Kidney epithelial cell (primary cell): ENCODE data around the gene ROM1. TPM values are rescaled to one million over a fixed set of nuclear protein-coding genes. Genes with fewer than 3 reads are reported as not detected.
"Not testable (repeated sequence)": the region's sequence is repeated elsewhere in the genome, so short reads cannot be mapped to it uniquely, and the experiment has no call there.

Experiments
- DNase-seq: peaks from one replicate; pipeline ENCODE4 v3.0.0-alpha.2; 2010; ENCODE audit warnings: low read depth
- H3K27me3 ChIP-seq: 2 replicates; pipeline ENCODE4 v1.6.0; 2011; ENCODE audit warnings: low read length; ENCODE audit not compliant: control insufficient read depth, insufficient read depth
- H3K36me3 ChIP-seq: 2 replicates; pipeline ENCODE4 v1.5.1; 2011; ENCODE audit warnings: low read length; ENCODE audit not compliant: control insufficient read depth, insufficient read depth
- H3K4me3 ChIP-seq: 2 replicates; pipeline ENCODE4 v1.5.1; 2011; ENCODE audit warnings: low read depth, mild to moderate bottlenecking, control low read depth, low read length
- CTCF ChIP-seq: IDR thresholded peaks from 2 replicates; pipeline ENCODE4 v1.5.1; 2011; ENCODE audit warnings: mild to moderate bottlenecking, moderate library complexity, low read length, control low read depth, inconsistent platforms; ENCODE audit not compliant: insufficient read depth, poor library complexity, severe bottlenecking
- total RNA-seq: library from RNA; depleted of rRNA; stranded (reverse); fragments of >200 nt; gene quantifications from 2 replicates; pipeline ENCODE4 v1.2.3, GENCODE V29; 2015

Gene ROM1
- total RNA-seq, 1 donor from 2014 or later: 1.4 TPM

- Histone ChIP-seq H3K27me3 (no peaks in the 10 kb centered on the region), H3K36me3 (peaks cover 5% of the 10 kb centered on the region), H3K4me3 (no peak overlapping the region)
- no peak for TF ChIP-seq CTCF
- DNase-seq: no peak
These were observed 37.2 kb upstream of the ROM1 start for GRCh38 chr11:62575837-62576236.

DNA sequence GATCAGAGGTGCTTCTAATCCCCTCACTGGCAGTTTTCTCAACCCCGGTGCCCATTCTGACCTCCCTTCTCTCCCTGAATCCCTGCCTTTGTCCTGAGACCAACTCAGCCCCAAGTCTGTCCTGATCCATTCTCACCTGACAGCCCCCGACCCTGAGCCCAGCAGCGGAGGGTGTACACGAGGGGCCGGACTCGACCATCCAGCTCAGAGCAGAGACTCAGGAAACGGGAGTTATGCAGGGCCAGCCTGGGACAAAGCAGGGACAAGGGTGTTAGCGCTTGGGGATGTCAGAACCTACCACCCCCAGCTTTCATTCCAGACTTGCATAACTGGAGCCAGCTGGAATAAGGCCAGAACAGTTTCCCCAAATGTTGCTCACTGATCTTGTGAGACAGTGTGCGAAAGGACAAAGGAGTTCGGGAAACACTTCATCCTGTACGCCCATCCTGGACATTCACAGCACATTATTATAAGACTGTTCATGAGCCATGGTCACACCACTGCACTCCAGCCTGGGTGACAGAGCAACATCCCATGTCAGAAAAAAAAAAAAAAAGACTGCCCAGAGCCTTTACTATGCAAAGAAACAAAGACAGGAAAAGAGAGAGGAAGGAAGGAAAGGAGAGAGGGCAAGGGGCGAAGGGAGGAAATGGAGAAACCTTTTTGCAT lies 35.9 kb upstream of the ROM1 start:
- no peak for DNase-seq
- Histone ChIP-seq H3K27me3 (no peaks in the 10 kb centered on the region), H3K4me3 (no peak overlapping the region), H3K36me3 (peaks cover 1% of the 10 kb centered on the region)
- TF ChIP-seq CTCF: no peak

DNA sequence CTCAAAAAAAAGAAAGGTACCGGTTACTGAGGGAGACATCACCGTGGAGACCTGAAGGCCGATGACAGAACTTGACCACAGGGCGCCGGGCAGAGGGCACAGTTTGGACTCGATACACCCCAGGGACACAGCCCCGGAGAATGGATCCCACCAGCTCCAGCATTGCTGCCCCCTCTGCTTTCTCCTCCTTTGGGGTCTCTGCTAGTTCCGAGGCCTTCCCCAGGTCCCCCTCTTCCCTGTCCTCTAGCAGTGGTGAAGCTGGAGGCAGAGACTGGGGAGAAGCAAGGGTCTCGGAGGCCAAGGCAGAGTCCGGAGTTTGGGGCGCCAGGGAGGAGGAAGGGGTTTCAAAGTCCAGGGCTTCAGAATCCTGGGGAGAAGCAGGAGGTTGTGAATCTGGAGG lies 34.5 kb upstream of the ROM1 start:
- Histone ChIP-seq H3K27me3 (no peaks in the 10 kb centered on the region), H3K4me3 (no peak overlapping the region), H3K36me3 (peaks cover 1% of the 10 kb centered on the region)
- no peak for DNase-seq
- no peak for TF ChIP-seq CTCF

GRCh38 chr11:62579252-62579651 lies 33.8 kb upstream of the ROM1 start:
- DNase-seq: no peak
- Histone ChIP-seq H3K27me3 (no peaks in the 10 kb centered on the region), H3K36me3 (peaks cover 1% of the 10 kb centered on the region), H3K4me3 (no peak overlapping the region)
- TF ChIP-seq CTCF: no peak

DNA sequence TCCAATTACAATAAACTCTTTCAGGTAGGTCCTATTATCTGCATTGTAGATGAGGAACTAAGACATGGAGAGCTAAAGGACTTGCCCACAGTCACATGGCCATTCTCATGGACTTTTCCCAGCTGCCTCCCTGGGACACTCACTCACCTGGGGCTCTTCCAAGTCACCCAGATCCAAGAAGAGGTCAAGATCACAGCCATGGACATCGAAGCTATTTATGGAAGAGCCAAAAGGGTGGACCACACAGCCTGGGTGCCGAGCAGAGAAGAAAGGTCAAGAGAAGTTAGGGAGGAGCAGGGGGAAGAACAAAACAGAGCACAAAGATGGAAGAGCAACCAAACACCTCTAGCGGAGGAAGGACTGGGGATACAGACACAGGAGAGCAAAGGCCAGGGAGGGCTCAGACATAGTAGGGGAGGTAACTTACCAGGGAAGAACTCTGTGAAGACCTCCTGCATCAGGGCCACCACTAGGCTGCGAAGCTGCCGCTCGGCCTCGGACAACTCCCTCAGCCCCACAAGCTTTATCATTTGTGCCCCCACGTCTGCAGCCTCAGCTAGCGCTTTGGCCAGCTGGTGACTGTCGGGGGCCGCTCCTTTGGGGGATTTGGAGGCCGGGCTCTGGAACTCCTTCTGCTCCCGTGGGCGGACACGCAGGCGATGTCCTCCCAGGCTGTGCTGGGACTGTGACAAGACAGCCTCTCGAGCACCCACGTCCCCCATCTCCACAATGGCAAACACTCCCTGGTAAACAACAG lies 31.9 kb upstream of the ROM1 start:
- H3K4me3 ChIP-seq: no peak overlapping the region
- TF ChIP-seq CTCF: no peak
- DNase-seq: no peak
- H3K27me3 ChIP-seq: no peaks in the 10 kb centered on the region
- peaks cover 4% of the 10 kb centered on the region for H3K36me3 ChIP-seq

GRCh38 chr11:62581735-62582134 lies 31.3 kb upstream of the ROM1 start:
- not testable (repeated sequence) for H3K4me3 ChIP-seq, H3K27me3 ChIP-seq, H3K36me3 ChIP-seq, DNase-seq

DNA sequence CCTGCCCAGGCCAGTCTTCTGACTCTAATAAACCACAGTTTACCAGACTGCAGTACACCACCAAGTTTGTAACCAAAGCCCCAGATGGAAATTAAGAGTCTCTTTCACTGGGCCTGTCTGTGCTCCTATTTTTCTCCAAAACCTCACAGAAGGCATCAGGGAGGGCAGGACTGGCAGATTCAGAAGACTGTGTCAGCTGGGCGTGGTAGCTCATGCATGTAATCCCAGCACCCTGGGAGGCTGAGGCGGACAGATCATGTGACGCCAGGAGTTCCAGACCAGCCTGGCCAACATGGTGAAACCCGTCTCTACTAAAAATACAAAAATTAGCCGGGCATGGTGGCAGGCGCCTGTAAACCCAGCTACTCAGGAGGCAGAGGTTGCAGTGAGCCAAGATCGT lies 27.7 kb upstream of the ROM1 start:
- H3K27me3 ChIP-seq, H3K36me3 ChIP-seq: not testable (repeated sequence)

More for the DNA sequence above, 27.7 kb upstream of the ROM1 start:
- H3K4me3 ChIP-seq, DNase-seq: not testable (repeated sequence)
